Measurements from ENCODE around the gene ZNF765.

- no peak for TF ChIP-seq CTCF (IDR thresholded peaks at IDR 0.05)
- no peak for TF ChIP-seq POLR2A (IDR thresholded peaks at IDR 0.05)
Measured at GRCh38 chr19:53394522-53394973, 401 bp upstream of the ZNF765 start.

Measured in ovary (tissue), 3 donors.